EH (cell line): Measurements from ENCODE around the gene CYTH1.
"Not testable (repeated sequence)": the region's sequence is repeated elsewhere in the genome, so short reads cannot be mapped to it uniquely, and the experiment has no call there.

Source experiments
- DNase-seq: peaks from one replicate; pipeline ENCODE4 v3.0.0-alpha.2; 2015; ENCODE audit warnings: low read depth

The CYTH1 gene

GRCh38 chr17:78687125-78687524 lies 94.9 kb downstream of the CYTH1 start:
- DNase-seq = no peak

DNA sequence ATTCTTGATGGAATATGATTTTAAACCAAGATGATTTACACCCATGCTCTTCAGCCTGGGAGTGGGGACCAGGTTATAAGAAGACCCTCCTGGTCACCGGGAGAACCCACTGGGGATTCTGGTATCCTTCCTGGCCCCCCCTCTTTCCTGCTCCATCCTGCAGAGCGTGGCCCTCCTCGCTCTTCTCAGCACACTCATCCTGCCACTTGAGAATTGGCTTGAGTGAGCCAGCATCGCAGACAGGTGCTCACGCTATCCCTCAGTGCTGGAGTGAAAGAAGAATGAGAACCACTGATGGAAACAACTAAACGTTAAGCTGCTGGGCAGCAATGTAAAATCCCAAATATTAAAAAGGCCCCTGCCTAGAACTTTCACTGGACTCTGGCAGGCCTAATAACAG lies 98.0 kb downstream of the CYTH1 start:
- no peak for DNase-seq

- no peak for DNase-seq
Observed at GRCh38 chr17:78683408-78683961, 98.6 kb downstream of the CYTH1 start.

DNA sequence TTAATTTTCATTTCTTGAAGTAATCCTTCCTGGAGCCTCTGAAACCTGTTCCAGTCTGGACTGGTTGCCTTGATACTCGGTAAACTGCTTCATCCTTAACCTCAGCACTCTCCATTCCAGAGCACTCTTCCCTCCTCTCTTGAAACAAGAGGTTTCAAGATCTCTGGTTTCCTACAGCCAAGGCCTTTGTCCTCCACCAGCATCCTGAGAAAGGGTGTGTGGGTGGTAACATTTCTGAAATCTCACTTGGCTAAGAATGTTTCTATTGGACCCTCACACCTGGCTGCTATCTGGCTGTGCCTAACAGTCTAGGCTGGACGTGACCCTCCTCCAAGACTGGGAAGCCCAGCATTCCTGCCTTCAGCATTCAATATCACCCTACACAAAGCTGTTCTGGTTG lies 99.7 kb downstream of the CYTH1 start:
- no peak for DNase-seq

- DNase-seq = peak; percentile 10
Observed at GRCh38 chr17:78680436-78680835, 101.6 kb downstream of the CYTH1 start.

- no peak for DNase-seq
Observed at GRCh38 chr17:78679495-78680395, 102.3 kb downstream of the CYTH1 start.

DNA sequence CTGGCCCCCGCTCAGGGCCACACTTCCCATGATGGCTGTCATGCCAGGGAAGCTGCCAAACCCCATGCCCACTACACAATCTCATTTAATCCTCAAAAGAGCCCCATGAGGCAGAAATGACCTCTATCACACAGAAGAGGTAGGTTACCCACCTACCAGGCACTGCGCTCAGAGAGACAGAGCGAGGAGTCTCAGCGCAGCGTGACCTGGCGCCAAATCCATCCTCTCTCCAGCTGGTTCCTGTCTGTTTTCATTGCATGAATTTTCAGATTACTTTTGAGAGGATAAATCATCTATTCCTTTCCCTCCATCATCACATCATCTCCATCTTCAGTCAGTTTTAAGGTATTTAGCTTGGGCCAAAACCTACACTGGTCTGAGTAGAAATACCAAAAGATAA lies 103.4 kb downstream of the CYTH1 start:
- no peak for DNase-seq

GRCh38 chr17:78678222-78678557 lies 103.9 kb downstream of the CYTH1 start:
- DNase-seq = no peak

DNA sequence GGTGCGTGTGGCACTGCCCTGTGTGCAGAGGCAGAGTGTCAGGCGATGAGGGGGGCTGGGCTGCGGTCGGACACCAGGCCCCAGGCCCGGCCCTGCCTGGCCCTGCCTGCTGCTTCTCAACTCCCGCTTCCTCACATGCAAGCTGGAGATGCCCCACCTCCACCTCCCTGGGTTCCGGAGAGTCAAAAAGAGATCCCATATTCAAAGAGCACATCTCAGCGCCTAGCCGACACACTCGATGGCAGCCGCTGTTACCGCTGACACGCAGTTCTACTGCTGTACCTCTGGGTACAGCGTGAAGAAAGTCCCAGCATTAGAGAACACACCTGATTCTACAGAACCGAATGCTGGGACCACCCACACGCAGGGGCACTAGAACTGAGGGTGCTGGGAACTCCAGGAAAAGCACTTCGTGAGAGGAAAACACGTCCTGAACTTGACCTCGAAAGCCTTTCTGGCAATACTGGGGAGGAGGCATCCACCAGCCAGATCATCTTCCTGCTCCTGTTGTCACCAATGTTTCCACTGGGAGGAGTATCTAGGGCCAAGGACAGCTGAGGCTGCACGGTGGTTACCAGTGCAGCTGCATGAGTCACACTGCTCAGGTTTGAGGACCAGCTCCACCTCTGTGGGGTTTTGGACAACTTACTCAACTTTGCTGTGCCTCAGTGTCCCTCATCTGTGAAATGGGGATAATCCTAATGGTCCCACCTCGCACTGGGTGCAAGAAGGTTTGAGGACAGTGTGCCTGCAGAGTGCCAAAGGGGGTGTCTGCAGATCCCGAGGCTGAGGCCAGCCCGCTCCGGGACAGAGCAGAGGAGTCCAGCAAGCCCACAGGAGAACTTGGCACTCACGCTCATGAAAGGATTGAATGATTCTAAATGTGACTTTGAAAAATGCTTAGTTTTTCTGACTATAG lies 104.5 kb downstream of the CYTH1 start:
- DNase-seq = peak; percentile 14

- DNase-seq = no peak
Observed at GRCh38 chr17:78676412-78677302, 105.4 kb downstream of the CYTH1 start.

- no peak for DNase-seq
Observed at GRCh38 chr17:78675836-78676235, 106.2 kb downstream of the CYTH1 start.

- DNase-seq = no peak
Observed at GRCh38 chr17:78675316-78675616, 106.8 kb downstream of the CYTH1 start.

GRCh38 chr17:78674595-78675315 lies 107.3 kb downstream of the CYTH1 start:
- no peak for DNase-seq

- DNase-seq = no peak
Observed at GRCh38 chr17:78674156-78674555, 107.9 kb downstream of the CYTH1 start.

DNA sequence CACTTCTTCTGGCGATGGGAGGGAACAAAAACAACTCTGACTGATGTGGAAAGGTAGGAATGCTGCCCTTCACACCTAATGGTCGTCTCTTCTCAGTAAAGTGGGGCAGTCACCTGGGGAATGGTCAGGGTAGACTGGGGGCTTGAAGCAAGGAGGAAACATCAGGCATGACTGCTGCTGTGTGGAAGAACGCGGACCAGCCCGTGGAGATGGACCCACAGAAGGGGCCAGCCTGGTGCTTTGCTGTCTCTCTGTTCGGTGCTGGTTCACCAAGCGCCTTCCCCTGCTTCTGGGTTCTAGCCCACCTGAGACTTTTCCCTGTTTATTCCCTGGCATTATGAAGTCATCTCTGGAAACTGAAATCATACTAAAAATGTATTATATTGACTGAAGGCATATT lies 108.7 kb downstream of the CYTH1 start:
- DNase-seq = no peak

DNA sequence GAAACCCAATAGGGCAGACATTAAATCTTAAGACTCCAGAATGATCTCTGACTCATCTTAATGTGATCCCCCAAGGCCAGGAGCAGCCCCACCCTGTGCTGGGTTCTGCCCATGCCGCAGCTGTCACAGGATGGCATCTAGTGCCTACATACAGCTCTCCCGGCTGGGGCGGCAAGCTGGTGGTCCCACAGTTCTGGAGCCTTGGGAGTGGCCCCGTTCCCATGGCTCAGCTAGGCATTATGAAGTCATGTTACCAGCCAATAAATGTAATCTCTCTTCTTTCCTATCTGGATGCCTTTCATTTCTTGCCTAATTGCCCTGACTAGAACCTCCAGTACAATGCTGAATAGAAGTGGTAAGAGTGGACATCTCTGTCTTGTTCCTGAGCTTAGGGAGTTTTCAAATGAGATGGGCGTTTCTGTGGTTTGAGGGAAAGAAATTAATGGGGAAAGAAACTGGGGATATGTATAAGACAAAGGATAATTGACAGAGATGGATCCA lies 109.2 kb downstream of the CYTH1 start:
- DNase-seq = peak; percentile 49

DNA sequence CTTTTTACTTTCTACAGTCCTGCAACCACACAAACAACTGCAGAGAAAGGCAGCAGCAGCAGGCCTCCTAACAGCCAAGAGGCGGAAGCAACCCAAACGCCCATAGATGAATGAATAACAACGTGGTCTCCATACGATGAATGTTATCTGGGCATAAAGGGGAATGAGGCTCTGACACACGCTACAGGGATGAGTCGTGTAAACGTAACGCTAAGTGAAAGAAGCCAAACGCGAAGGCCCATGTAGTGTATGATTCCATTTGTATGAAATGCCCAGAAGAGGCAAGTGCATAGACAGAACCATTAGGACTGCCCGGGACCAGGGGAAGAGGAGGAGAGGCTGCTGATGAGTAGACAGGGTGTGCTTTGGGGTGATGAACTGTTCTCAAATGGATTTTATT lies 110.1 kb downstream of the CYTH1 start:
- no peak for DNase-seq

DNA sequence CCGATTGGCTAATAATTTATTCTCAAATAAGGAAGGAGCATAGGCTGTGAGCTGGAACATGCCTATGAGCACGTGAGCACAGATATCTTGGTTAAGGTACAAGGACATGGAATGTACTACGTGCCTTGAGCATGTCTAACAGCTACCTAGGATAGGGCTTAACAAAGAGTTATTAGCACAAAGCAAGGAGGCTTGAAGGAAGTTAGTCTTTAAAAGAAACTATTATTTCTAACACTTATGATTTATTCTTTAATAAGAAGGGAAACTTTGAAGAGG lies 110.4 kb downstream of the CYTH1 start:
- DNase-seq = not testable (repeated sequence)

GRCh38 chr17:78670850-78671725 lies 111.0 kb downstream of the CYTH1 start:
- DNase-seq = no peak

GRCh38 chr17:78669975-78670518 lies 112.0 kb downstream of the CYTH1 start:
- no peak for DNase-seq
